ENCODE measurements around the gene FOXP1. TPM values are rescaled to one million over a fixed set of nuclear protein-coding genes. Genes with fewer than 3 reads are reported as not detected.
A peak's percentile ranks its signal among the peaks of the same experiment; 100 is the strongest.

Gene FOXP1
- total and polyA plus RNA-seq, 5 experiments from 2014 or later: 280 to 443 (median 382) TPM

- no peak for ATAC-seq
- H3K4me1 Mint-ChIP-seq: peaks cover 0 to 3% (median 0%) of the 10 kb centered on the region in 4 donors
- no peak overlapping the region for H3K4me3 Mint-ChIP-seq
- peaks cover 6 to 26% (median 18%) of the 10 kb centered on the region in 3 donors for H3K36me3 Mint-ChIP-seq
- peaks cover 0 to 30% (median 12%) of the 10 kb centered on the region in 9 donors for H3K9me3 Mint-ChIP-seq
- POLR2A ChIA-PET: no interaction called here
- DNase-seq: no peak
- peaks cover 0 to 4% (median 0%) of the 10 kb centered on the region in 5 donors for H3K27me3 Mint-ChIP-seq
- no peak overlapping the region for H3K27ac Mint-ChIP-seq
These were observed 23.1 kb upstream of the FOXP1 start for GRCh38 chr3:71606582-71606981.

- no peak for ATAC-seq
- Mint-ChIP-seq H3K4me1 (peaks cover 4 to 6% (median 5%) of the 10 kb centered on the region in 4 donors), H3K4me3 (no peak overlapping the region), H3K36me3 (peaks cover 6 to 19% (median 8%) of the 10 kb centered on the region in 3 donors), H3K9me3 (peaks cover 0 to 16% (median 5%) of the 10 kb centered on the region in 9 donors), H3K27ac (no peak overlapping the region), H3K27me3 (peaks cover 0 to 4% (median 0%) of the 10 kb centered on the region in 5 donors)
- POLR2A ChIA-PET: no interaction called here
- DNase-seq: no peak
These were observed 18.7 kb upstream of the FOXP1 start for GRCh38 chr3:71602256-71602655.

GRCh38 chr3:71601811-71602210 is 18.3 kb upstream of the FOXP1 start:
- peaks cover 6 to 17% (median 8%) of the 10 kb centered on the region in 3 donors for H3K36me3 Mint-ChIP-seq
- H3K27ac Mint-ChIP-seq: no peak overlapping the region
- no peak for ATAC-seq
- peaks cover 0 to 4% (median 0%) of the 10 kb centered on the region in 5 donors for H3K27me3 Mint-ChIP-seq
- peaks cover 0 to 11% (median 3%) of the 10 kb centered on the region in 9 donors for H3K9me3 Mint-ChIP-seq
- H3K4me3 Mint-ChIP-seq: no peak overlapping the region
- DNase-seq: no peak
- H3K4me1 Mint-ChIP-seq: peaks cover 4 to 6% (median 5%) of the 10 kb centered on the region in 4 donors
- POLR2A ChIA-PET: no interaction called here

- POLR2A ChIA-PET: no interaction called here
- H3K36me3 Mint-ChIP-seq: peaks cover 6 to 8% (median 7%) of the 10 kb centered on the region in 3 donors
- ATAC-seq: no peak
- H3K4me1 Mint-ChIP-seq: peaks cover 4 to 6% (median 5%) of the 10 kb centered on the region in 4 donors
- no peak overlapping the region for H3K4me3 Mint-ChIP-seq
- DNase-seq: no peak
- peaks cover 0 to under 1% (median 0%) of the 10 kb centered on the region in 9 donors for H3K9me3 Mint-ChIP-seq
- no peak overlapping the region for H3K27ac Mint-ChIP-seq
- peaks cover 0 to 4% (median 0%) of the 10 kb centered on the region in 5 donors for H3K27me3 Mint-ChIP-seq
These were observed 17.2 kb upstream of the FOXP1 start for GRCh38 chr3:71600646-71601288.

GRCh38 chr3:71599416-71599815 is 15.9 kb upstream of the FOXP1 start:
- H3K4me1 Mint-ChIP-seq: peaks cover 4 to 6% (median 5%) of the 10 kb centered on the region in 4 donors
- no peak overlapping the region for H3K4me3 Mint-ChIP-seq
- POLR2A ChIA-PET: no interaction called here
- peak overlapping the region in 1 of 10 donors; percentile 24 for H3K27ac Mint-ChIP-seq
- no peaks in the 10 kb centered on the region for H3K9me3 Mint-ChIP-seq
- DNase-seq (no peak), ATAC-seq (no peak)
- peaks cover 9 to 15% (median 14%) of the 10 kb centered on the region in 3 donors for H3K36me3 Mint-ChIP-seq
- peaks cover 0 to 4% (median 0%) of the 10 kb centered on the region in 5 donors for H3K27me3 Mint-ChIP-seq

- H3K27me3 Mint-ChIP-seq: peaks cover 0 to 4% (median 0%) of the 10 kb centered on the region in 5 donors
These were observed 14.8 kb upstream of the FOXP1 start for GRCh38 chr3:71598292-71598691.

GRCh38 chr3:71597286-71597685 is 13.8 kb upstream of the FOXP1 start:
- H3K36me3 Mint-ChIP-seq: peaks cover 8 to 13% (median 13%) of the 10 kb centered on the region in 3 donors
- H3K27me3 Mint-ChIP-seq: peaks cover 0 to 4% (median 0%) of the 10 kb centered on the region in 5 donors
- POLR2A ChIA-PET: no interaction called here
- H3K9me3 Mint-ChIP-seq: no peaks in the 10 kb centered on the region
- DNase-seq: no peak
- H3K4me1 Mint-ChIP-seq: peaks cover 4 to 6% (median 5%) of the 10 kb centered on the region in 4 donors
- H3K27ac Mint-ChIP-seq: no peak overlapping the region
- no peak for ATAC-seq
- no peak overlapping the region for H3K4me3 Mint-ChIP-seq

More at GRCh38 chr3:71598292-71598691, 14.8 kb upstream of the FOXP1 start:
- H3K36me3 Mint-ChIP-seq: peaks cover 9 to 15% (median 14%) of the 10 kb centered on the region in 3 donors
- H3K4me1 Mint-ChIP-seq: peaks cover 4 to 6% (median 5%) of the 10 kb centered on the region in 4 donors
- ATAC-seq (no peak), DNase-seq (no peak)
- no peak overlapping the region for H3K4me3 Mint-ChIP-seq
- no peak overlapping the region for H3K27ac Mint-ChIP-seq
- POLR2A ChIA-PET: no interaction called here
- H3K9me3 Mint-ChIP-seq: no peaks in the 10 kb centered on the region

- Mint-ChIP-seq H3K9me3 (no peaks in the 10 kb centered on the region), H3K27me3 (no peaks in the 10 kb centered on the region), H3K4me3 (no peak overlapping the region), H3K27ac (no peak overlapping the region), H3K36me3 (peaks cover 3 to 13% (median 7%) of the 10 kb centered on the region in 3 donors), H3K4me1 (peaks cover 0 to 8% (median 5%) of the 10 kb centered on the region in 4 donors)
- no peak for ATAC-seq
- DNase-seq: no peak
- POLR2A ChIA-PET: no interaction called here
These were observed 9.6 kb upstream of the FOXP1 start for GRCh38 chr3:71593106-71593505.

- Mint-ChIP-seq H3K27me3 (no peaks in the 10 kb centered on the region), H3K4me1 (peaks cover 1 to 18% (median 10%) of the 10 kb centered on the region in 4 donors), H3K4me3 (no peak overlapping the region), H3K36me3 (peaks cover 3 to 11% (median 7%) of the 10 kb centered on the region in 3 donors), H3K9me3 (no peaks in the 10 kb centered on the region), H3K27ac (peak overlapping the region in 4 of 10 donors; percentile 6 to 24 (median 19))
- ATAC-seq (no peak), DNase-seq (no peak)
- POLR2A ChIA-PET: no interaction called here
These were observed 7.6 kb upstream of the FOXP1 start for GRCh38 chr3:71591101-71591500.

GRCh38 chr3:71589132-71589531 is 5.6 kb upstream of the FOXP1 start:
- H3K4me1 Mint-ChIP-seq: peaks cover 3 to 32% (median 27%) of the 10 kb centered on the region in 4 donors
- peak overlapping the region in 3 of 10 donors; percentile 5 to 44 (median 38) for H3K27ac Mint-ChIP-seq
- H3K27me3 Mint-ChIP-seq: no peaks in the 10 kb centered on the region
- no peaks in the 10 kb centered on the region for H3K36me3 Mint-ChIP-seq
- ATAC-seq: no peak
- no peak for DNase-seq
- no peak overlapping the region for H3K4me3 Mint-ChIP-seq
- POLR2A ChIA-PET: no interaction called here
- H3K9me3 Mint-ChIP-seq: no peaks in the 10 kb centered on the region

- DNase-seq (no peak), ATAC-seq (no peak)
- no peak overlapping the region for H3K4me3 Mint-ChIP-seq
- peaks cover 3 to 32% (median 28%) of the 10 kb centered on the region in 4 donors for H3K4me1 Mint-ChIP-seq
- no peaks in the 10 kb centered on the region for H3K27me3 Mint-ChIP-seq
- H3K27ac Mint-ChIP-seq: peak overlapping the region in 2 of 10 donors; percentile 9 to 28
- no peaks in the 10 kb centered on the region for H3K36me3 Mint-ChIP-seq
- POLR2A ChIA-PET: no interaction called here
- no peaks in the 10 kb centered on the region for H3K9me3 Mint-ChIP-seq
These were observed 4.4 kb upstream of the FOXP1 start for GRCh38 chr3:71587958-71588357.

GRCh38 chr3:71586810-71587242 is 3.3 kb upstream of the FOXP1 start:
- ATAC-seq (no peak), DNase-seq (no peak)
- Mint-ChIP-seq H3K4me3 (no peak overlapping the region), H3K4me1 (peaks cover 7 to 37% (median 28%) of the 10 kb centered on the region in 4 donors), H3K36me3 (no peaks in the 10 kb centered on the region), H3K27me3 (no peaks in the 10 kb centered on the region), H3K27ac (peak overlapping the region in 4 of 10 donors; percentile 11 to 96 (median 26)), H3K9me3 (no peaks in the 10 kb centered on the region)
- POLR2A ChIA-PET: no interaction called here
